Muscle layer of duodenum (tissue), 2 donors: Measurements from ENCODE around the gene TEPSIN.

Experiments
- H3K27ac ChIP-seq: one replicate; pipeline ENCODE4 v1.7.0; 2013; ENCODE audit warnings: mild to moderate bottlenecking, low read length
- H3K27me3 ChIP-seq: one replicate; pipeline ENCODE4 v1.7.0; 2013; ENCODE audit warnings: low read depth, mild to moderate bottlenecking, control low read depth, low read length
- H3K36me3 ChIP-seq, 2 donors: one replicate each; pipeline ENCODE4 v1.7.0; 2013; ENCODE audit warnings: low read length in 2 of 2, control low read depth in 1 of 2, mild to moderate bottlenecking in 1 of 2; ENCODE audit not compliant: insufficient read depth in 2 of 2, control insufficient read depth in 1 of 2
- H3K4me1 ChIP-seq, 2 donors: one replicate each; pipeline ENCODE4 v1.7.0; 2013; ENCODE audit warnings: low read length in 2 of 2, mild to moderate bottlenecking in 2 of 2, control low read depth in 1 of 2, moderate library complexity in 1 of 2; ENCODE audit not compliant: insufficient read depth in 2 of 2, control insufficient read depth in 1 of 2
- H3K4me3 ChIP-seq, 2 donors: one replicate each; pipeline ENCODE4 v1.7.0; 2013; ENCODE audit warnings: low read length in 2 of 2, low read depth in 1 of 2, mild to moderate bottlenecking in 1 of 2
- H3K9me3 ChIP-seq, 2 donors: one replicate each; pipeline ENCODE4 v1.7.0; 2013; ENCODE audit warnings: low read length in 2 of 2, control low read depth in 1 of 2, mild to moderate bottlenecking in 1 of 2; ENCODE audit not compliant: control insufficient read depth in 1 of 2
- donor health status: healthy.

TEPSIN gene

GRCh38 chr17:81210868-81211267 lies 28.0 kb downstream of the TEPSIN start:
- no peak overlapping the region for H3K4me3 ChIP-seq
- H3K9me3 ChIP-seq = no peaks in the 10 kb centered on the region
- H3K27me3 ChIP-seq = no peaks in the 10 kb centered on the region
- H3K4me1 ChIP-seq = no peaks in the 10 kb centered on the region
- peaks cover 0 to 9% of the 10 kb centered on the region in 2 donors for H3K36me3 ChIP-seq
- no peak overlapping the region for H3K27ac ChIP-seq

GRCh38 chr17:81210466-81210865 lies 28.4 kb downstream of the TEPSIN start:
- H3K36me3 ChIP-seq = peaks cover 0 to 9% of the 10 kb centered on the region in 2 donors
- H3K4me3 ChIP-seq = no peak overlapping the region
- no peaks in the 10 kb centered on the region for H3K9me3 ChIP-seq
- H3K27me3 ChIP-seq = no peaks in the 10 kb centered on the region
- no peaks in the 10 kb centered on the region for H3K4me1 ChIP-seq
- H3K27ac ChIP-seq = no peak overlapping the region

- H3K36me3 ChIP-seq = peaks cover 0 to 9% of the 10 kb centered on the region in 2 donors
- no peak overlapping the region for H3K4me3 ChIP-seq
- H3K4me1 ChIP-seq = no peaks in the 10 kb centered on the region
- no peaks in the 10 kb centered on the region for H3K27me3 ChIP-seq
- no peak overlapping the region for H3K27ac ChIP-seq
- H3K9me3 ChIP-seq = no peaks in the 10 kb centered on the region
Measured at GRCh38 chr17:81209141-81209540, 29.7 kb downstream of the TEPSIN start.

GRCh38 chr17:81208651-81209050 lies 30.2 kb downstream of the TEPSIN start:
- H3K36me3 ChIP-seq = peaks cover 0 to 9% of the 10 kb centered on the region in 2 donors
- H3K9me3 ChIP-seq = no peaks in the 10 kb centered on the region
- H3K27me3 ChIP-seq = no peaks in the 10 kb centered on the region
- H3K4me3 ChIP-seq = no peak overlapping the region
- H3K4me1 ChIP-seq = no peaks in the 10 kb centered on the region
- H3K27ac ChIP-seq = no peak overlapping the region

GRCh38 chr17:81207610-81208581 lies 31.0 kb downstream of the TEPSIN start:
- H3K9me3 ChIP-seq = no peaks in the 10 kb centered on the region
- H3K27me3 ChIP-seq = no peaks in the 10 kb centered on the region
- no peaks in the 10 kb centered on the region for H3K4me1 ChIP-seq
- peaks cover 0 to 14% of the 10 kb centered on the region in 2 donors for H3K36me3 ChIP-seq
- H3K4me3 ChIP-seq = no peak overlapping the region
- no peak overlapping the region for H3K27ac ChIP-seq

- no peak overlapping the region for H3K4me3 ChIP-seq
- H3K27me3 ChIP-seq = no peaks in the 10 kb centered on the region
- H3K36me3 ChIP-seq = peaks cover 0 to 19% of the 10 kb centered on the region in 2 donors
- no peaks in the 10 kb centered on the region for H3K4me1 ChIP-seq
- no peaks in the 10 kb centered on the region for H3K9me3 ChIP-seq
- H3K27ac ChIP-seq = no peak overlapping the region
Measured at GRCh38 chr17:81206657-81207056, 32.2 kb downstream of the TEPSIN start.

- H3K4me1 ChIP-seq = no peaks in the 10 kb centered on the region
- no peaks in the 10 kb centered on the region for H3K9me3 ChIP-seq
- no peak overlapping the region for H3K4me3 ChIP-seq
- H3K36me3 ChIP-seq = peaks cover 0 to 19% of the 10 kb centered on the region in 2 donors
- H3K27ac ChIP-seq = no peak overlapping the region
- H3K27me3 ChIP-seq = no peaks in the 10 kb centered on the region
Measured at GRCh38 chr17:81206166-81206565, 32.7 kb downstream of the TEPSIN start.

- Histone ChIP-seq H3K27ac (no peak overlapping the region), H3K4me3 (no peak overlapping the region), H3K36me3 (peaks cover 0 to 20% of the 10 kb centered on the region in 2 donors), H3K27me3 (no peaks in the 10 kb centered on the region), H3K9me3 (no peaks in the 10 kb centered on the region), H3K4me1 (no peaks in the 10 kb centered on the region)
Measured at GRCh38 chr17:81204578-81204977, 34.3 kb downstream of the TEPSIN start.

GRCh38 chr17:81203136-81203535 lies 35.7 kb downstream of the TEPSIN start:
- Histone ChIP-seq H3K27ac (no peak overlapping the region), H3K4me1 (no peaks in the 10 kb centered on the region), H3K9me3 (no peaks in the 10 kb centered on the region), H3K36me3 (peaks cover 0 to 20% of the 10 kb centered on the region in 2 donors), H3K27me3 (no peaks in the 10 kb centered on the region), H3K4me3 (no peak overlapping the region)

GRCh38 chr17:81202318-81202717 lies 36.5 kb downstream of the TEPSIN start:
- no peaks in the 10 kb centered on the region for H3K27me3 ChIP-seq
- no peaks in the 10 kb centered on the region for H3K4me1 ChIP-seq
- H3K4me3 ChIP-seq = no peak overlapping the region
- H3K27ac ChIP-seq = no peak overlapping the region
- peaks cover 0 to 27% of the 10 kb centered on the region in 2 donors for H3K36me3 ChIP-seq
- H3K9me3 ChIP-seq = no peaks in the 10 kb centered on the region

GRCh38 chr17:81200695-81201580 lies 37.9 kb downstream of the TEPSIN start:
- H3K4me1 ChIP-seq = no peaks in the 10 kb centered on the region
- H3K27me3 ChIP-seq = no peaks in the 10 kb centered on the region
- no peak overlapping the region for H3K4me3 ChIP-seq
- H3K36me3 ChIP-seq = peaks cover 0 to 25% of the 10 kb centered on the region in 2 donors
- no peak overlapping the region for H3K27ac ChIP-seq
- no peaks in the 10 kb centered on the region for H3K9me3 ChIP-seq
